A549 (cell line): ENCODE results near the gene COCH. TPM values are rescaled to one million over a fixed set of nuclear protein-coding genes. Genes with fewer than 3 reads are reported as not detected.

Experiments
- ATAC-seq, 2 experiments: fragments of 200-7000 bp in 1 of 2; fragments of >200 bp in 1 of 2; cut with Nextera tagmentation in 1 of 2; cut with Tn5 transposase in 1 of 2; 3 replicates each; pipeline versions ENCODE4 v1.8.0 to v1.9.1; 2018 to 2020; ENCODE audit warnings: mild to moderate bottlenecking in 1 of 2, moderate library complexity in 1 of 2
- CTCF ChIA-PET: fragments of 300-600 bp; sonication (Branson Sonifier 250); formaldehyde crosslinking; extraction: SDS; loops from one replicate; lab custom pipeline; 2021; ENCODE audit warnings: antibody characterized with exemption, inconsistent platforms; lab: Yijun Ruan, JAX
- POLR2A ChIA-PET: fragments of 350-600 bp; formaldehyde crosslinking; extraction: SDS; loops from one replicate; lab custom pipeline; 2021; ENCODE audit warnings: antibody characterized with exemption, inconsistent platforms; lab: Yijun Ruan, JAX
- DNase-seq, 2 experiments: peaks; one replicate each; pipeline versions ENCODE4 v3.0.0 to v3.0.0-alpha.2; 2011 to 2016; ENCODE audit warnings: low read depth in 1 of 2, low spot score in 1 of 2
- FAIRE-seq: peaks from 2 replicates; lab custom pipeline; 2011; peaks lifted over from hg19 to GRCh38; lab: Jason Lieb, UNC
- H3K27ac ChIP-seq, 2 experiments: fragments of >200 bp; sonication (Bioruptor Twin); formaldehyde crosslinking; 3 replicates each; pipeline ENCODE4 v1.5.1; 2016 to 2017
- H3K4me1 ChIP-seq: fragments of >200 bp; sonication (Bioruptor Twin); formaldehyde crosslinking; 3 replicates; pipeline ENCODE4 v1.6.1; 2016
- H3K4me2 ChIP-seq: fragments of >200 bp; sonication (Bioruptor Twin); formaldehyde crosslinking; 3 replicates; pipeline ENCODE4 v1.6.1; 2016
- H3K4me3 ChIP-seq: fragments of >200 bp; sonication (Bioruptor Twin); formaldehyde crosslinking; 3 replicates; pipeline ENCODE4 v1.5.1; 2016
- H3K9me3 ChIP-seq: fragments of >200 bp; sonication (Bioruptor Twin); formaldehyde crosslinking; 3 replicates; pipeline ENCODE4 v1.6.1; 2016
- CBX2 ChIP-seq: fragments of 200-600 bp; sonication (generic); IDR thresholded peaks from 2 replicates; pipeline ENCODE4 v1.6.1; 2016; ENCODE audit warnings: low read depth, mild to moderate bottlenecking, borderline replicate concordance
- CBX8 ChIP-seq: fragments of 200-600 bp; sonication (generic); IDR thresholded peaks from 2 replicates; pipeline ENCODE4 v1.6.1; 2016
- CHD4 ChIP-seq: fragments of 200-600 bp; sonication (generic); IDR thresholded peaks from 2 replicates; pipeline ENCODE4 v1.6.1; 2016; ENCODE audit warnings: antibody characterized with exemption, mild to moderate bottlenecking, borderline replicate concordance
- CTCF ChIP-seq: fragments of >200 bp; sonication (Bioruptor Twin); formaldehyde crosslinking; IDR thresholded peaks from 3 replicates; pipeline ENCODE4 v1.5.1; 2016
- E2F6 ChIP-seq: IDR thresholded peaks from 2 replicates; pipeline ENCODE4 v1.6.1; 2012; ENCODE audit warnings: low read depth, borderline replicate concordance
- EHMT2 ChIP-seq: fragments of 200-600 bp; sonication (generic); IDR thresholded peaks from 2 replicates; pipeline ENCODE4 v1.6.1; 2016; ENCODE audit warnings: antibody characterized with exemption, low read depth, mild to moderate bottlenecking, moderate library complexity
- FOSL2 ChIP-seq, 2 experiments: fragments of 450-650 bp in 1 of 2; fragments of >200 bp in 1 of 2; sonication (Bioruptor Twin) in 1 of 2; formaldehyde crosslinking; IDR thresholded peaks; 2 replicates each; pipeline versions ENCODE4 v1.5.0 to v1.6.1; 2016 to 2020; ENCODE audit warnings: mild to moderate bottlenecking in 1 of 2, moderate library complexity in 1 of 2
- FOXS1 ChIP-seq: fragments of 250-450 bp; sonication (Bioruptor Pico); IDR thresholded peaks from 2 replicates; pipeline ENCODE4 v1.5.0; 2020; ENCODE audit warnings: mild to moderate bottlenecking, moderate library complexity
- HES2 ChIP-seq: fragments of >200 bp; sonication (Bioruptor Twin); formaldehyde crosslinking; IDR thresholded peaks from 2 replicates; pipeline ENCODE4 v1.6.1; 2016
- HOXA7 ChIP-seq: fragments of 250-450 bp; sonication (Bioruptor Pico); IDR thresholded peaks from 2 replicates; pipeline ENCODE4 v1.5.0; 2020; ENCODE audit warnings: mild to moderate bottlenecking, moderate library complexity
- KDM1A ChIP-seq: fragments of 200-600 bp; sonication (generic); IDR thresholded peaks from 2 replicates; pipeline ENCODE4 v1.6.1; 2016; ENCODE audit warnings: low read depth, mild to moderate bottlenecking
- KDM5A ChIP-seq: fragments of 200-600 bp; sonication (generic); IDR thresholded peaks from 2 replicates; pipeline ENCODE4 v1.6.1; 2016; ENCODE audit warnings: antibody characterized with exemption, mild to moderate bottlenecking
- MAFK ChIP-seq: fragments of 450-650 bp; IDR thresholded peaks from 2 replicates; pipeline ENCODE4 v1.6.1; 2014; ENCODE audit not compliant: partially characterized antibody
- MAZ ChIP-seq: fragments of 150-350 bp; IDR thresholded peaks from 2 replicates; pipeline ENCODE4 v1.6.1; 2014; ENCODE audit warnings: antibody characterized with exemption, low read depth, low read length, borderline replicate concordance
- NPAS2 ChIP-seq: fragments of 250-450 bp; sonication (Bioruptor Pico); IDR thresholded peaks from 2 replicates; pipeline ENCODE4 v1.8.0; 2022; ENCODE audit warnings: mild to moderate bottlenecking, moderate library complexity, borderline replicate concordance
- NR3C1 ChIP-seq: fragments of >200 bp; sonication (Bioruptor Twin); formaldehyde crosslinking; IDR thresholded peaks from 3 replicates; pipeline ENCODE4 v1.6.1; 2017
- PHF8 ChIP-seq: fragments of 200-600 bp; sonication (generic); IDR thresholded peaks from 2 replicates; pipeline ENCODE4 v1.6.1; 2016; ENCODE audit warnings: low read depth, mild to moderate bottlenecking, antibody characterized with exemption, moderate library complexity, borderline replicate concordance
- RNF2 ChIP-seq: fragments of 200-600 bp; sonication (generic); IDR thresholded peaks from 2 replicates; pipeline ENCODE4 v1.6.1; 2016; ENCODE audit warnings: low read depth, mild to moderate bottlenecking, antibody characterized with exemption, moderate library complexity, borderline replicate concordance
- SREBF2 ChIP-seq: fragments of 450-650 bp; IDR thresholded peaks from 2 replicates; pipeline ENCODE4 v1.6.1; 2014; ENCODE audit warnings: mild to moderate bottlenecking, moderate library complexity
- TP53 ChIP-seq: fragments of 250-450 bp; sonication (Bioruptor Pico); IDR thresholded peaks from 2 replicates; pipeline ENCODE4 v1.5.0; 2021; ENCODE audit warnings: mild to moderate bottlenecking, moderate library complexity
- ZFP36 ChIP-seq: fragments of 450-650 bp; IDR thresholded peaks from 2 replicates; pipeline ENCODE4 v1.6.1; 2014; ENCODE audit warnings: borderline replicate concordance; ENCODE audit not compliant: partially characterized antibody
- WGBS: methylation state at CpG from one replicate; pipeline ENCODE4 v1.1.6; 2017; ENCODE audit errors: missing lambda C conversion rate; 5-methylcytosine and 5-hydroxymethylcytosine counted together
- polyA plus RNA-seq, 4 experiments: library from polyadenylated mRNA; depleted of rRNA in 3 of 4; stranded (reverse); fragments of >200 nt; fragmentation: RNase III in 1 of 4; extraction: RNeasy Plus Mini Kit Qiagen cat#74134 plus additional on column Dnase treatment in 1 of 4; gene quantifications; 2 replicates in 3 of 4; 3 replicates in 1 of 4; pipeline ENCODE4 v1.2.3, GENCODE V29; 2011 to 2017
- TF ChIP-seq, protein P1 (sequence below): IDR thresholded peaks from 2 replicates; pipeline ENCODE4 v1.6.1; 2012
- TF ChIP-seq, protein P2 (sequence below): fragments of 150-350 bp; IDR thresholded peaks from 2 replicates; pipeline ENCODE4 v1.6.1; 2014; ENCODE audit warnings: low read depth, mild to moderate bottlenecking, low read length
- TF ChIP-seq, protein P3 (sequence below): fragments of 250-450 bp; sonication (Bioruptor Pico); IDR thresholded peaks from 2 replicates; pipeline ENCODE4 v1.5.0; 2021; ENCODE audit warnings: mild to moderate bottlenecking, moderate library complexity, borderline replicate concordance

Gene COCH
- polyA plus RNA-seq, 2 of the 4 experiments (the other 2 are of a cell fraction): 33.0 to 45.9 TPM

- no peak for FAIRE-seq
Measured at GRCh38 chr14:30838351-30838750, 36.0 kb upstream of the COCH start.

DNA sequence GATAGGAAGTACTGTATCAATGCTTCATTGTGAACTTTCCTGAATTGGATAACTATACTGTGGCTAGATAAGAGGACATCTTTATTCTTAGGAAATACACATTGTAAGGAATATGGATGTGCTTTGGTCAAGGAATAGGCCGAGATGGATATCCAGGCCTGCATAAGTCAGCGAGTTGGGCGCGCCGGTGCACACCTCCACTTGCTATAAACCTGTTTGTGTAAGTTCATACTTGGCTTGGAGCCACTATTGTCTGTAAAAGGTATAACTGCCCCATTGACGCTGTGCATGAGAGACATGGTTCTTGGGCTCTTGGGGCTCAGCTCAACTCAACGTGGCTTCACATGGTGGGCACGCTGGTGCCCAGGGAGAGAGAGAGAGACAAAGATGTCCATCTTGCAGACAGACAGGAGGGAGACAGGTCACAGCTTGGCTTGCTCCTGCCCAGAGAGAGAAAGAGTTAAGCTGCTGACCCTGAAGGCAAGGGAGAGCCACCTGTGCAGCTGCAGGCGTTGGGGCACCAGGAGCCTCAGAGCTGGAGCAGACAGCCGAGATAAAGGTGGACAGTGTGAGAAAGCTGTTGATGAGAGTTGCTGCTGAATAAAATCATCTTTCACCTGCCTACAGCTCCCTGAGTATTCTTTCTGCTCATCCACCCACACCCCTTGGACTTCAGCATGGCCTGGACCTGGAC lies 34.1 kb upstream of the COCH start:
- ATAC-seq (no peak), FAIRE-seq (no peak), DNase-seq (no peak)
- Histone ChIP-seq H3K27ac (no peak overlapping the region), H3K4me2 (no peak overlapping the region), H3K4me3 (no peak overlapping the region), H3K9me3 (no peaks in the 10 kb centered on the region), H3K4me1 (no peaks in the 10 kb centered on the region)
- ChIA-PET CTCF (no interaction called here), POLR2A (no interaction called here)
- WGBS: 67% methylated on average over 10 of the region's 10 CpGs
- TF ChIP-seq, protein P1, sequence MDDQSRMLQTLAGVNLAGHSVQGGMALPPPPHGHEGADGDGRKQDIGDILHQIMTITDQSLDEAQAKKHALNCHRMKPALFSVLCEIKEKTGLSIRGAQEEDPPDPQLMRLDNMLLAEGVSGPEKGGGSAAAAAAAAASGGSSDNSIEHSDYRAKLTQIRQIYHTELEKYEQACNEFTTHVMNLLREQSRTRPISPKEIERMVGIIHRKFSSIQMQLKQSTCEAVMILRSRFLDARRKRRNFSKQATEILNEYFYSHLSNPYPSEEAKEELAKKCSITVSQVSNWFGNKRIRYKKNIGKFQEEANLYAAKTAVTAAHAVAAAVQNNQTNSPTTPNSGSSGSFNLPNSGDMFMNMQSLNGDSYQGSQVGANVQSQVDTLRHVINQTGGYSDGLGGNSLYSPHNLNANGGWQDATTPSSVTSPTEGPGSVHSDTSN: no peak
- TF ChIP-seq MAFK (no peak), HES2 (no peak), KDM1A (no peak), TP53 (no peak), KDM5A (no peak), E2F6 (no peak), HOXA7 (CRISPR knock-in tag) (no peak), RNF2 (no peak), CHD4 (no peak), CBX2 (no peak), EHMT2 (no peak)
- TF ChIP-seq, protein P2, sequence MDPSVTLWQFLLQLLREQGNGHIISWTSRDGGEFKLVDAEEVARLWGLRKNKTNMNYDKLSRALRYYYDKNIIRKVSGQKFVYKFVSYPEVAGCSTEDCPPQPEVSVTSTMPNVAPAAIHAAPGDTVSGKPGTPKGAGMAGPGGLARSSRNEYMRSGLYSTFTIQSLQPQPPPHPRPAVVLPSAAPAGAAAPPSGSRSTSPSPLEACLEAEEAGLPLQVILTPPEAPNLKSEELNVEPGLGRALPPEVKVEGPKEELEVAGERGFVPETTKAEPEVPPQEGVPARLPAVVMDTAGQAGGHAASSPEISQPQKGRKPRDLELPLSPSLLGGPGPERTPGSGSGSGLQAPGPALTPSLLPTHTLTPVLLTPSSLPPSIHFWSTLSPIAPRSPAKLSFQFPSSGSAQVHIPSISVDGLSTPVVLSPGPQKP: no peak
- TF ChIP-seq, protein P3, sequence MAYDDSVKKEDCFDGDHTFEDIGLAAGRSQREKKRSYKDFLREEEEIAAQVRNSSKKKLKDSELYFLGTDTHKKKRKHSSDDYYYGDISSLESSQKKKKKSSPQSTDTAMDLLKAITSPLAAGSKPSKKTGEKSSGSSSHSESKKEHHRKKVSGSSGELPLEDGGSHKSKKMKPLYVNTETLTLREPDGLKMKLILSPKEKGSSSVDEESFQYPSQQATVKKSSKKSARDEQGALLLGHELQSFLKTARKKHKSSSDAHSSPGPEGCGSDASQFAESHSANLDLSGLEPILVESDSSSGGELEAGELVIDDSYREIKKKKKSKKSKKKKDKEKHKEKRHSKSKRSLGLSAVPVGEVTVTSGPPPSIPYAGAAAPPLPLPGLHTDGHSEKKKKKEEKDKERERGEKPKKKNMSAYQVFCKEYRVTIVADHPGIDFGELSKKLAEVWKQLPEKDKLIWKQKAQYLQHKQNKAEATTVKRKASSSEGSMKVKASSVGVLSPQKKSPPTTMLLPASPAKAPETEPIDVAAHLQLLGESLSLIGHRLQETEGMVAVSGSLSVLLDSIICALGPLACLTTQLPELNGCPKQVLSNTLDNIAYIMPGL (CRISPR knock-in tag): no peak

More at GRCh38 chr14:30838351-30838750, 36.0 kb upstream of the COCH start:
- H3K4me1 ChIP-seq: no peaks in the 10 kb centered on the region
- no peak for ATAC-seq
- TF ChIP-seq CBX2 (no peak), FOXS1 (no peak), ZFP36 (no peak), NR3C1 (no peak), SREBF2 (no peak), CBX8 (no peak)
- DNase-seq: no peak
- peaks cover 5% of the 10 kb centered on the region; the same call in 1 of the 3 replicates for H3K9me3 ChIP-seq
- POLR2A ChIA-PET: no interaction called here
- no peak overlapping the region for H3K27ac ChIP-seq
- H3K4me2 ChIP-seq: no peak overlapping the region
- CTCF ChIA-PET: no interaction called here
- 43% methylated on average over 2 of the region's 2 CpGs for WGBS
- no peak overlapping the region for H3K4me3 ChIP-seq

DNA sequence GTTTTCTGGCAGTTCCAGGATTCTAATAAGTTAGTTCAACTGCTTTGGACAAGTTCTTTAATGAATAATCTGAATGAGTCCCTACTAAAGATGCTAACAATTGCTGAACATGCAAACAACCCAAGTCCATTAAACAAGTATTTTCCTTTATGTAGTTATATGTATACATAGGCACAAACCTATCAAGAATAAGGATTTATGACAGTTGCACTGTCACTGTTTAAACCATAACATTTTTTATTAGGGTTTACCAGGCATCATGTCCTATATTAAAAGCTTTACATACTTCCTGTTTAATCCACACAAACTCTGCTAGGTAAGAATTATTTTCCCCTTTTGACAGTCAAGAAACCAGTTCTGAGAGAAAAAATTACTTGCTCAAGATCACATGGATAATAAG lies 31.9 kb upstream of the COCH start:
- FAIRE-seq (no peak), DNase-seq (no peak), ATAC-seq (no peak)
- POLR2A ChIA-PET: no interaction called here
- Histone ChIP-seq H3K4me3 (no peak overlapping the region), H3K9me3 (no peaks in the 10 kb centered on the region), H3K4me1 (no peaks in the 10 kb centered on the region), H3K4me2 (no peak overlapping the region), H3K27ac (no peak overlapping the region)
- CTCF ChIA-PET: no interaction called here
- TF ChIP-seq PHF8 (no peak), NPAS2 (no peak), MAZ (no peak), CBX2 (no peak), CTCF (no peak), FOSL2 (IDR thresholded peaks at IDR 0.05) (no peak), FOSL2 (CRISPR knock-in tag; IDR thresholded peaks at IDR 0.05) (no peak), SREBF2 (no peak)
- TF ChIP-seq, protein P3 (CRISPR knock-in tag): no peak
